ENCODE data around the gene TYSND1. TPM values are rescaled to one million over a fixed set of nuclear protein-coding genes. Genes with fewer than 3 reads are reported as not detected.
"Not testable (repeated sequence)": the region's sequence is repeated elsewhere in the genome, so short reads cannot be mapped to it uniquely, and the experiment has no call there.

The TYSND1 gene
- total RNA-seq, 2 donors from 2014 or later, result 8.0 to 13.3 TPM

- H3K4me3 Mint-ChIP-seq; H3K27me3 Mint-ChIP-seq; DNase-seq (ENCODE audit: low spot score); H3K9me3 Mint-ChIP-seq; ATAC-seq: not testable (repeated sequence)
- Mint-ChIP-seq H3K27ac (peak overlapping the region in 1 of 2 donors; percentile 54), H3K4me1 (ENCODE audit: low read depth in 2 of 2) (peaks cover 44 to 47% of the 10 kb centered on the region in 2 donors), H3K36me3 (peaks cover 45% of the 10 kb centered on the region)
These were observed 12.9 kb upstream of the TYSND1 start for GRCh38 chr10:70159366-70159765.

- H3K9me3 Mint-ChIP-seq, result no peaks in the 10 kb centered on the region
- no peak overlapping the region for H3K27ac Mint-ChIP-seq
- no peaks in the 10 kb centered on the region for H3K27me3 Mint-ChIP-seq
- ATAC-seq, result no peak
- DNase-seq (ENCODE audit: low spot score), result no peak
- peaks cover 33 to 34% of the 10 kb centered on the region in 2 donors for H3K4me1 Mint-ChIP-seq (ENCODE audit: low read depth in 2 of 2)
- H3K4me3 Mint-ChIP-seq, result no peak overlapping the region
- peaks cover 45% of the 10 kb centered on the region for H3K36me3 Mint-ChIP-seq
These were observed 11.6 kb upstream of the TYSND1 start for GRCh38 chr10:70158113-70158512.

- H3K9me3 Mint-ChIP-seq, result no peaks in the 10 kb centered on the region
- no peaks in the 10 kb centered on the region for H3K27me3 Mint-ChIP-seq
- DNase-seq (ENCODE audit: low spot score) (no peak), ATAC-seq (no peak)
- peaks cover 43% of the 10 kb centered on the region for H3K36me3 Mint-ChIP-seq
- peaks cover 13 to 14% of the 10 kb centered on the region in 2 donors for H3K4me1 Mint-ChIP-seq (ENCODE audit: low read depth in 2 of 2)
- H3K4me3 Mint-ChIP-seq, result no peak overlapping the region
- H3K27ac Mint-ChIP-seq, result peak overlapping the region in 1 of 2 donors; percentile 6
These were observed 8.8 kb upstream of the TYSND1 start for GRCh38 chr10:70155255-70155838.

GRCh38 chr10:70148516-70148915 is 2.0 kb upstream of the TYSND1 start:
- no peak overlapping the region for H3K27ac Mint-ChIP-seq
- H3K36me3 Mint-ChIP-seq, result peaks cover 22% of the 10 kb centered on the region
- H3K4me1 Mint-ChIP-seq (ENCODE audit: low read depth in 2 of 2), result peaks cover 20 to 21% of the 10 kb centered on the region in 2 donors
- no peak overlapping the region for H3K4me3 Mint-ChIP-seq
- ATAC-seq (no peak), DNase-seq (ENCODE audit: low spot score) (no peak)
- no peaks in the 10 kb centered on the region for H3K27me3 Mint-ChIP-seq
- H3K9me3 Mint-ChIP-seq, result no peaks in the 10 kb centered on the region

- no peak for DNase-seq (ENCODE audit: low spot score)
- peaks cover 9% of the 10 kb centered on the region for H3K36me3 Mint-ChIP-seq
- no peaks in the 10 kb centered on the region for H3K27me3 Mint-ChIP-seq
- H3K4me1 Mint-ChIP-seq (ENCODE audit: low read depth in 2 of 2), result peaks cover 17 to 25% of the 10 kb centered on the region in 2 donors
- H3K27ac Mint-ChIP-seq, result peak overlapping the region; percentile 83 to 92
- H3K9me3 Mint-ChIP-seq, result no peaks in the 10 kb centered on the region
- H3K4me3 Mint-ChIP-seq, result peak overlapping the region; percentile 89
- no peak for ATAC-seq
These were observed 742 bp upstream of the TYSND1 start for GRCh38 chr10:70147259-70147625.

- Mint-ChIP-seq H3K36me3 (peaks cover 6% of the 10 kb centered on the region), H3K9me3 (no peaks in the 10 kb centered on the region), H3K4me1 (ENCODE audit: low read depth in 2 of 2) (peaks cover 17 to 25% of the 10 kb centered on the region in 2 donors), H3K27me3 (no peaks in the 10 kb centered on the region), H3K27ac (peak overlapping the region; percentile 83 to 92), H3K4me3 (peak overlapping the region; percentile 89)
- ATAC-seq (peak; percentile 78 to 86), DNase-seq (ENCODE audit: low spot score) (peak; percentile 87)
These were observed 623 bp downstream of the TYSND1 start for GRCh38 chr10:70145666-70146488.

GRCh38 chr10:70145166-70145665 is 1.3 kb downstream of the TYSND1 start:
- Mint-ChIP-seq H3K27ac (peak overlapping the region; percentile 70 to 83), H3K27me3 (no peaks in the 10 kb centered on the region), H3K4me3 (peak overlapping the region; percentile 89), H3K36me3 (peaks cover 6% of the 10 kb centered on the region), H3K4me1 (ENCODE audit: low read depth in 2 of 2) (peaks cover 17 to 25% of the 10 kb centered on the region in 2 donors), H3K9me3 (no peaks in the 10 kb centered on the region)
- ATAC-seq (no peak), DNase-seq (ENCODE audit: low spot score) (no peak)

- peak overlapping the region; percentile 70 to 83 for H3K27ac Mint-ChIP-seq
- ATAC-seq, result no peak
- H3K36me3 Mint-ChIP-seq, result no peaks in the 10 kb centered on the region
- peaks cover 12 to 22% of the 10 kb centered on the region in 2 donors for H3K4me1 Mint-ChIP-seq (ENCODE audit: low read depth in 2 of 2)
- no peak for DNase-seq (ENCODE audit: low spot score)
- no peaks in the 10 kb centered on the region for H3K27me3 Mint-ChIP-seq
- H3K4me3 Mint-ChIP-seq, result peak overlapping the region; percentile 89
- H3K9me3 Mint-ChIP-seq, result no peaks in the 10 kb centered on the region
These were observed 2.0 kb downstream of the TYSND1 start for GRCh38 chr10:70144372-70145110.

- ATAC-seq, result no peak
- Mint-ChIP-seq H3K9me3 (no peaks in the 10 kb centered on the region), H3K4me3 (no peak overlapping the region), H3K4me1 (ENCODE audit: low read depth in 2 of 2) (peaks cover 15 to 24% of the 10 kb centered on the region in 2 donors), H3K36me3 (no peaks in the 10 kb centered on the region), H3K27me3 (no peaks in the 10 kb centered on the region), H3K27ac (peak overlapping the region in 1 of 2 donors; percentile 47)
- no peak for DNase-seq (ENCODE audit: low spot score)
These were observed 3.9 kb downstream of the TYSND1 start for GRCh38 chr10:70142555-70142954.

GRCh38 chr10:70140297-70140696 is 6.2 kb downstream of the TYSND1 start:
- Mint-ChIP-seq H3K27me3 (no peaks in the 10 kb centered on the region), H3K36me3 (no peaks in the 10 kb centered on the region), H3K4me3 (no peak overlapping the region), H3K27ac (no peak overlapping the region), H3K9me3 (no peaks in the 10 kb centered on the region), H3K4me1 (ENCODE audit: low read depth in 2 of 2) (peaks cover 17 to 30% of the 10 kb centered on the region in 2 donors)
- ATAC-seq (no peak), DNase-seq (ENCODE audit: low spot score) (no peak)

- ATAC-seq (peak in 1 of 2 donors; percentile 18), DNase-seq (ENCODE audit: low spot score) (no peak)
- no peaks in the 10 kb centered on the region for H3K36me3 Mint-ChIP-seq
- peaks cover 17 to 30% of the 10 kb centered on the region in 2 donors for H3K4me1 Mint-ChIP-seq (ENCODE audit: low read depth in 2 of 2)
- no peak overlapping the region for H3K27ac Mint-ChIP-seq
- no peaks in the 10 kb centered on the region for H3K27me3 Mint-ChIP-seq
- H3K9me3 Mint-ChIP-seq, result no peaks in the 10 kb centered on the region
- no peak overlapping the region for H3K4me3 Mint-ChIP-seq
These were observed 6.6 kb downstream of the TYSND1 start for GRCh38 chr10:70139997-70140250.

- DNase-seq (ENCODE audit: low spot score) (no peak), ATAC-seq (no peak)
- Mint-ChIP-seq H3K4me3 (no peak overlapping the region), H3K9me3 (no peaks in the 10 kb centered on the region), H3K36me3 (no peaks in the 10 kb centered on the region), H3K27ac (no peak overlapping the region), H3K27me3 (no peaks in the 10 kb centered on the region), H3K4me1 (ENCODE audit: low read depth in 2 of 2) (peaks cover 13 to 26% of the 10 kb centered on the region in 2 donors)
These were observed 7.1 kb downstream of the TYSND1 start for GRCh38 chr10:70139151-70139996.
